Stimulated activated naive CD4-positive, alpha-beta T cell treated with Interleukin-2 at 50 U/mL for 16 hours (primary cell): ENCODE data around the gene KRTAP23-1.

Experiments
- DNase-seq: peaks from one replicate; lab custom pipeline; 2025; lab: John Stamatoyannopoulos, UW

The KRTAP23-1 gene

DNA sequence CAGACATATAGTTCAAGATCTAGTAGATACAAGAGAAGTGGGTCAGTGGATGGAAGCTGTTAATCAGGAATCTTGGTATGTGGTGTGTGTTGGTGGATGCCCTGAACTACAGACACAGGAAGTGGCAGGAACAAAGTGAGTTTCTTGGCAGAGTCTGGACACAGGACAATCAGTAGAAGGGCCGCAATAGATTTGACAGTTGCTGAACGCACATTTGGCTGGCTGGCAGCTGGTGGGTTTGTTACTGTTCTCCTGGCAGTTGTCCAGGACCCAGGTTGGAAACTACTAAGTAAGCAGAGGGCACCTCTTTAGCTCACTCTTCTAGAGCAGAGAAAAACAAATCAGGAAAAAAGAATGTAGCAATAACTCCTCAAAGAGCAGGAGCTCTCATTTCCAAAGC, 41.5 kb downstream of the KRTAP23-1 start:
- DNase-seq, result no peak

GRCh38 chr21:30305136-30305535, 43.3 kb downstream of the KRTAP23-1 start:
- DNase-seq, result no peak
